ENCODE data around the gene TBC1D5.

The TBC1D5 gene

DNA sequence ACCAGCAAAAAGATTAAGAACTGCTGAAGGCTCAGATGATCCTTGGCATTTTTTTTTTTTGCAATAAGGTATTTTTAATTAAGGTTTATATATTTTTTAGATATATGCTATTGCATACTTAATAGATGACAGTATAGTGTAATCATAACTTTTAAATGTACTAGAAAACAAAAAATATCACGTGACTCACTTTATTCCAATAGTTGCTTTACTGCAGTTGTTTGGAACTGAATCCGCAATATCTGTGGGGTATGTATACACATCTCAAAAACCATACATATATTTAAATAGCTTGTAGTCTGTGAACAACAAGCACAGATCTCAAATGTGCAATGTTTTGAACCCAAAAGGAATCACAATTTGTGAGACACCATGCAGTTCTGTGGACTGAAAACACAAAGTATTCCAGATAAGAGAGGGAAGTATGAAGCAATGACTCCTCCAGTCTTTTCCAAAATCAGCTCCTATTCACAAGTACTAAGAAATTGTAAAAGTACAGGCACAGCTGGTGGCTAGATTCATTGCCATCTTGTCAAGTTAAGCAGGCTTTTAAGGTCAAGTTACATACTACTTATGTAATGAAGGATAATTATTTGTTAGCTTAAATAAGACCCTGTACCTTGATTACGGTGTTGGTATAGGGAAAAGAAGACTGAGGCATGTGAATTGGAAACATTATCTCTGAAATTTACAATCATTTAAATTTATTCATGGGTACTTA, 331.1 kb downstream of the TBC1D5 start:
- Histone ChIP-seq H3K4me1 (ENCODE audit: control insufficient read depth, low read length) (no peaks in the 10 kb centered on the region), H3F3A (ENCODE audit: control insufficient read depth, insufficient read depth) (no peaks in the 10 kb centered on the region), H3K36me3 (ENCODE audit: control insufficient read depth, low read length) (no peaks in the 10 kb centered on the region), H3K4me2 (ENCODE audit: low read length) (no peak overlapping the region), H4K20me1 (ENCODE audit: control insufficient read depth, insufficient read depth, low read depth, low read length) (no peaks in the 10 kb centered on the region), H3K9me3 (ENCODE audit: control insufficient read depth, insufficient read depth, low read length) (no peaks in the 10 kb centered on the region), H3K27ac (ENCODE audit: low read depth, low read length) (no peak overlapping the region), H3K9me2 (replicated peaks; ENCODE audit: control insufficient read depth, low read length) (no peaks in the 10 kb centered on the region), H3K4me3 (ENCODE audit: low read length) (no peak overlapping the region), H3K27me3 (ENCODE audit: control insufficient read depth, low read length) (no peaks in the 10 kb centered on the region), H3K79me2 (ENCODE audit: control insufficient read depth, low read length) (no peaks in the 10 kb centered on the region)
- TF ChIP-seq, protein P1, sequence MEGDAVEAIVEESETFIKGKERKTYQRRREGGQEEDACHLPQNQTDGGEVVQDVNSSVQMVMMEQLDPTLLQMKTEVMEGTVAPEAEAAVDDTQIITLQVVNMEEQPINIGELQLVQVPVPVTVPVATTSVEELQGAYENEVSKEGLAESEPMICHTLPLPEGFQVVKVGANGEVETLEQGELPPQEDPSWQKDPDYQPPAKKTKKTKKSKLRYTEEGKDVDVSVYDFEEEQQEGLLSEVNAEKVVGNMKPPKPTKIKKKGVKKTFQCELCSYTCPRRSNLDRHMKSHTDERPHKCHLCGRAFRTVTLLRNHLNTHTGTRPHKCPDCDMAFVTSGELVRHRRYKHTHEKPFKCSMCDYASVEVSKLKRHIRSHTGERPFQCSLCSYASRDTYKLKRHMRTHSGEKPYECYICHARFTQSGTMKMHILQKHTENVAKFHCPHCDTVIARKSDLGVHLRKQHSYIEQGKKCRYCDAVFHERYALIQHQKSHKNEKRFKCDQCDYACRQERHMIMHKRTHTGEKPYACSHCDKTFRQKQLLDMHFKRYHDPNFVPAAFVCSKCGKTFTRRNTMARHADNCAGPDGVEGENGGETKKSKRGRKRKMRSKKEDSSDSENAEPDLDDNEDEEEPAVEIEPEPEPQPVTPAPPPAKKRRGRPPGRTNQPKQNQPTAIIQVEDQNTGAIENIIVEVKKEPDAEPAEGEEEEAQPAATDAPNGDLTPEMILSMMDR (IDR thresholded peaks at IDR 0.05; ENCODE audit: low read depth, low read length, poor library complexity, severe bottlenecking) = no peak
- TF ChIP-seq EZH2phosphoT487 (IDR thresholded peaks at IDR 0.05; ENCODE audit: borderline replicate concordance, low read length) = no peak

DNA sequence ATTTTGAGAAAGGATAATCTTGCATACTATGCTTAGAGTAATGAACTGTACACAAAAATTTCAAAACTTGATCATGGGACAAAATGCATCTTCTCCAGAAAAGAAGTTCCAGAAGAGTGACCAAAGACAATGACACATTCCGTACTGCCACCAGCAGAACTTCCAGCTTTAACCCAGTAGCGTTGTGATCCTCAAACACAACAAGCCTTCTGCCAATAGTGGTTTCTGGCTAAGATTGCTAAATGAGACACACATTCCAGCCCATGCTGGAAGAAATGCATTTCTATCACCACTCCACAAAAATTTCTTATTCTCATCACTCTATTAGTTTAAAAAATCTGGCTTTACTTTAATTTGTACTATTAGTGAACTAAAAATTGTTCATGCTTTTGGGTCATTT, 334.9 kb downstream of the TBC1D5 start:
- Histone ChIP-seq H3F3A (ENCODE audit: control insufficient read depth, insufficient read depth) (no peaks in the 10 kb centered on the region), H3K79me2 (ENCODE audit: control insufficient read depth, low read length) (no peaks in the 10 kb centered on the region), H3K9me2 (replicated peaks; ENCODE audit: control insufficient read depth, low read length) (no peaks in the 10 kb centered on the region), H3K36me3 (ENCODE audit: control insufficient read depth, low read length) (peaks cover 2% of the 10 kb centered on the region; the same call in 1 of the 2 replicates), H3K27ac (ENCODE audit: low read depth, low read length) (no peak overlapping the region), H4K20me1 (ENCODE audit: control insufficient read depth, insufficient read depth, low read depth, low read length) (no peaks in the 10 kb centered on the region), H3K9me3 (ENCODE audit: control insufficient read depth, insufficient read depth, low read length) (no peaks in the 10 kb centered on the region), H3K4me2 (ENCODE audit: low read length) (no peak overlapping the region), H3K4me1 (ENCODE audit: control insufficient read depth, low read length) (no peaks in the 10 kb centered on the region), H3K27me3 (ENCODE audit: control insufficient read depth, low read length) (no peaks in the 10 kb centered on the region), H3K4me3 (ENCODE audit: low read length) (no peak overlapping the region)
- TF ChIP-seq, protein P1 (IDR thresholded peaks at IDR 0.05; ENCODE audit: low read depth, low read length, poor library complexity, severe bottlenecking) = no peak
- TF ChIP-seq EZH2phosphoT487 (IDR thresholded peaks at IDR 0.05; ENCODE audit: borderline replicate concordance, low read length) = no peak

DNA sequence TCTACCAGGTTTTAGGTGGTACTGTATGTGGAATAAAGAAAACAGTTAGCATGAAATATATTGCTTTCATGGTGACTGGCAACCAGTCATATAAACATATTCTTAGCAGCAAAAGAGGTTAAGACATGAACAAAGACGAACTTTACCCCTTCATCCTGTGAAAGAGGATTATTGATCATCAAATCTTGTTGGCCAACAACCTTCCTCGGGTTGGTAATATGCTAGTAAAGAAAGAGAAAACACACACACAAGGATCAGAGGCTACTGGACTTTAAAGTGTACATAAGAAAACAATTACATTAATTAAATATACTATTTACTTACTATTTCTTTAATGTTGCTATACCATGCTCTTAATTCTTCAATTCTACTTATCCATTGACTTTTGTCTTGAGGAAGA, 337.9 kb downstream of the TBC1D5 start:
- no peak for TF ChIP-seq EZH2phosphoT487 (IDR thresholded peaks at IDR 0.05; ENCODE audit: borderline replicate concordance, low read length)
- TF ChIP-seq, protein P1 (IDR thresholded peaks at IDR 0.05; ENCODE audit: low read depth, low read length, poor library complexity, severe bottlenecking) = no peak
- no peaks in the 10 kb centered on the region for H3K27me3 ChIP-seq (ENCODE audit: control insufficient read depth, low read length)
- no peaks in the 10 kb centered on the region; the same call in 1 of the 2 replicates for H3F3A ChIP-seq (ENCODE audit: control insufficient read depth, insufficient read depth)
- H3K27ac ChIP-seq (ENCODE audit: low read depth, low read length) = no peak overlapping the region
- H3K4me2 ChIP-seq (ENCODE audit: low read length) = no peak overlapping the region
- no peak overlapping the region for H3K4me3 ChIP-seq (ENCODE audit: low read length)
- no peaks in the 10 kb centered on the region for H3K9me3 ChIP-seq (ENCODE audit: control insufficient read depth, insufficient read depth, low read length)
- no peaks in the 10 kb centered on the region for H4K20me1 ChIP-seq (ENCODE audit: control insufficient read depth, insufficient read depth, low read depth, low read length)
- peaks cover 6% of the 10 kb centered on the region for H3K4me1 ChIP-seq (ENCODE audit: control insufficient read depth, low read length)
- H3K36me3 ChIP-seq (ENCODE audit: control insufficient read depth, low read length) = peaks cover 2% of the 10 kb centered on the region
- H3K79me2 ChIP-seq (ENCODE audit: control insufficient read depth, low read length) = no peaks in the 10 kb centered on the region
- no peaks in the 10 kb centered on the region for H3K9me2 ChIP-seq (replicated peaks; ENCODE audit: control insufficient read depth, low read length)
